GM19438 (cell line): ENCODE data around the gene IQCE.
"Not testable (repeated sequence)": the region's sequence is repeated elsewhere in the genome, so short reads cannot be mapped to it uniquely, and the experiment has no call there.

Experiments used
- ATAC-seq: cut with Tn5 transposase; IDR thresholded peaks from one replicate; pipeline ENCODE4 v1.9.1; 2021; ENCODE audit warnings: low read depth; ENCODE audit not compliant: unreplicated experiment

Gene IQCE

DNA sequence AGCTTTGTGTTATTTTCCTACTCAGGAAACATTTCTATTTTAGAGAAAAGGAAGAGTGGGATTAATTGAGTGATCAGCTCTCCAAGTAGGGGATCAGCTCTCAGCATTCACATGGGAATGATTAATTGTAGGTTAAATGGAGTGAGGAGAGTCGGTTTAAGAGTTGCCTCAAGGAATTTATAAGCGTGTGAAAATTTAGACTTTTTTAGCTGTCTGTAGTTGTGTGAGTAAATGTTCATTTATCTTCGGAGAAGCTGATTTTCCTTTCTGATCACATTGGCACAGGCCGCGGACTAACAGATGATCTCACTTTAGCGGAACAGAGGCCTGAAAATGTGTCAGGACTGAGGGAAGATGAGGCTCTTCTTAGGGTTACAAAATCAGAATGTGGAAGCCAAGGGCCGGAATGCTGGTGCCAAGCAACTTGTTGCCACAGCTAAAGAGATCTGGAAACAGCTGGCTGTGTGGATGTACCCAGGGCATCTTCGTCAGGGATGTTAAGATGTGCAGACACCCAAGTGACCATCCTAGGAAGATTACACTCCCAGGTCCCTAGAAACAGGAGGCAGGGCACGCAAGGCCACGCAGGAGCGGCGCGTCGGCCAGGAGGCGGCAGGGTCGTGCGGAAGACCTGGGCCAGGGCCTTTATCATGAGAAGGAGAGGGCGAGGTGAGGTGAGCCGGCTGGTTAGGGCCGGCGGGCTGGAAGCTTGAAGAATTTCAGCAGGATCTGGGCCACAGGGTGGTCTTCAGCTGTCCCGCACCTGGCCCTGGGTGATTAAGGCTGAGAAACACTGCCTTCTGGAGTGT, 37.9 kb downstream of the IQCE start:
- ATAC-seq = no peak

DNA sequence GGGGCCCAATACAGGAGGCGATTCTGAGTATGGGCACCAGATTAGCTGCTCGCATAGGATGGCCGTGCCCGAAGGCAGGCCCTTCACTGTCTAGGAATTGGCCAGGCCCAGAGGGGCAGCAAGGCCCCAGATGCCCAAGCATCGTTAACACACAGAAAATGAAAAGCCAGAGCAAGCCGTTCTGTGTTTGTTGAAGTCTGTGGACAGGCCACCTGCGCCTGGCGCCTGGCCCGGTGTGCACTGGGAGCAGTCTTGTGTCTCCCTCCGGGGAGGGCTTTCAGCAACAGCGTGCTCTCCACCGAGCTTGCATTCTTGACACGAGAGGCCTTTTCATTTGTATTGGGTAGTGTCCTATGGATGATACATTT, 38.5 kb downstream of the IQCE start:
- no peak for ATAC-seq

DNA sequence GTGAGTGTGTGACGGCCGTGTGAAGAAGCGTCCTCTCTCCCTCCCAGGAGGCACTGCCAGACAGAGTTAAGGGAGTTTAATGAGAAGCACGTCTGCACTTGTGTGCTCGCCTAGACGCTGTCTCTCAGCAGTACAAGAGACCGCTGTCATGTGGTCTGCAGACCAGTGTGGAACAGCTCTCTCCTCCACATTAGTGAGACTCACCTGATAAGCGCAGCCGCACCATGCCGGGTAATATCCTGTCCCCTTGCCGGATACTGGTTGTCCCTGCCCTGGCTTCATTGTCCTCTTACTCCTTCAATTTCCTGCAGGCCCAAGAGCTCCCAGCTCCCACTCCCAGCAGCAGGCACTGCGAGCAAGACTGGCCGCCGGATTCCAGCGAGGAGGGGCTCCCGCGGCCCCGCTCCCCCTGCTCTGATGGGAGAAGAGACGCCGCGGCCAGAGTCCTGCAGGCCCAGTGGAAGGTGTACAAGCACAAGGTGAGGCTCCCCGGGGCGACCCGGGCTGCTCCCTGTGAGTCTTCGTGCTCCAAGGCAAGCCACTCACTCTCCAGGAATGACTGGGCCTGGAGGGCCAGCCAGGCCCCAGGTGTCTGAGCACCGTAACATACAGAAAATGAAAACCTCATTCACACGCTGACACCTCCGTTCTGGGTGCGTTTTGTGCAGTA, 39.5 kb downstream of the IQCE start:
- no peak for ATAC-seq

DNA sequence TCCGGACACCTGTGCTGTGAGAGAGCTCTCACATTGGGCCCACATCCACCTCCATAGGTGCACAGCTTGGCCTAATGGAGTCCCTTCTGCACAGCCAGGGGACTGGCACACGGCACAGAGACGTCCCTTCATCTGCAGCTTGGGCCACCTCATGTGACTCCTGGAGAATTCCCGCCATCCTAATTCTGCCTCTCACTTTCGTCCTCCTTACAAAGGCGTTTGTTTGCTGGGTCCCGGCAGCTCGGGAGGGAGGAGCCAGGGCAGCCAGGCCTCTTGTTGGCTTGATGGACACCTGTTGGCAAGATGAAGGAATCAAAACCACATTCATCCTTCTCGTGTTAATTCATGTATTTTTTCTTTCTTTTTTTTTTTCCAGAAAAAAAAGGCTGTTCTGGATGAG, 42.3 kb downstream of the IQCE start:
- ATAC-seq = no peak

DNA sequence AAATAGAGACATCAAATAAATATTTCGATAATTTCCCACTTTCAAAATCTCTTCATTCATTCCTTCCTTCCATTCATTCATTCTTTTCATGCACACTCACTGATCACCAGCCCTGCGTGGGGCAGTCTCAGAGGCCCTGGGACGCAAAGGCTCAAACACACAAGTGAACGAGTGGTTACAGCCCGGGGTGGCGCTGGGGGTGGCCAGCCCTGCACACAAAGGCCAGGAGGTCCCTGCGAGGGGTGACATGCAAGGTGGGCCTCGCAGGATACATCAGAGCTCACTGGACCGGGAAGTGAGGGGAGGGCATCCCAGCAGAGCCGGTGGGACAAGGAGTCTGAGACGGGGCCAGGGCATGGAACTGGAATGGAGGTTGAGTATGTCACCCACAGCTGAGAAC, 43.1 kb downstream of the IQCE start:
- ATAC-seq = no peak

DNA sequence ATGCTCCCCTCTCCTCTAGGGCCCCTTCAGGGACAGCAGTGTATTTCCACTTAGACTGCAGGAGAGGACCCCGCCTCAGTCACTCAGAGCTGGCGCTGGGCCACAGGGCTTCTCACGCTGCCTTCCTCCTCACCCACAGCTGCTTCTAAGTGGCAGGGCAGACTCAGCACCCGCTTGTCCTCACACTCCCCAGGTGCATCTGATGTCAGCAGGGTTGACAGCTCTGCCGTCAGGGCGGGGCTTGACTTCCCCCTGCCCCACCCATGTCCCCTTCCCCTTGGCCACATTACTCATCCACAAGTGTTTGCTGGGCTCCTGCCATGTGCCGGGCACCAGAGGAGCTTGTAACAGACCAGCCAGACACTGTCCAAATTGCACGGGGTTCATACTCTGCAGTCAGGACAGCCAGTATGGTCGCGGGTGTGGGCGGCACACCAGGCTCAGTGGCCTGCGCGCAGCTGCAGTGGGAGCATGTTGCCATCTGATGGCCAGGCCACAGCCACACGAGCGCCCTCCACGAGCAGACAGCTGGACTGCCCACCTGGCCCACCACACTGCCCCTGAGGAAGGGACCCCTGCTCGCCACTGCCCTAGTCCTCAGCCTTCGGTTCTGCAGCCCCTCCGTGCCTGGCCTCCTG, 43.7 kb downstream of the IQCE start:
- no peak for ATAC-seq

DNA sequence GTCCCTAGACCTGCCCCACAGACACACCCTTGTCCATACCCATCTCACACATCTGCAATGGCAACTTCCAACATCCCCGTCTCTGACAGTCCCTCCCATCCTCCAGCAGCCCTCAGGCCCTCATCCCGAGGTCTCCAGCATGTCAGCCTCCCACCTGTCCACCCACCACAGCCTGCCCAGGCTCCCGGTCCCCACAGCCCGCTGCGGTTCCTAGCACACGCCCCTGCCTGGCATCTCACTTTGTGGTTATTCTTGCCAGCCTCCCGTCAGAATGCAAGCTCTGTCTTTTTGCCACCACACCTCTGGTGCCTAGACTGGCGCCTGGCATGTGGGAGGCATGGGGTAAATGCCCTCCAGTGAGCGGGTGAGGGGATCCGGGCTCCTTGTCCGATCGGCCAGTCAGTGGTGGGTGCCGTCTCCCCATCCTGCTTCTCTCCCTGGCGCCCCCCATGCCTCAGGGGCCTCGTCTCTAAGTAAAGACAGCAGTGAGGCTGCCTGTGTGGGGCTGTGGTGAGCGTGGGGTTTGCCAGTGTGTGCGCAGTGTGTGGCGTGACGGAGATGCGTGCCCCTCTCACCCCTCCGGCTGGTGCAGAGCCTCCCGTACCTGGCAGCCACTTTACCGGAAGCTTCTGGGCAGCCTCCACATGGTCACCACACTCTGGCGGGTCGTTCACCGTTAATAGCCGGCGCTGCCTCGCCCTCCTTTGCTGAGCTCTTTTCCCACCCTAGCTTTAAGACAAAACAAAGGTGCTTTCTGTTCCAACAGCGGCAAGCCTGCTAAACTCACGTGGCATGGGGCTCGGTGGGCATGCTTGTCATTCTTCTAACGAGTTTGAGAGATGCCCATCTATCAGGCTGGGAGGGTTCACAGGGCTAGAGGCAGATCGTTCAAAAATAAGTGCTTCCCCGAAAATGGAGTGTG, 44.5 kb downstream of the IQCE start:
- no peak for ATAC-seq

DNA sequence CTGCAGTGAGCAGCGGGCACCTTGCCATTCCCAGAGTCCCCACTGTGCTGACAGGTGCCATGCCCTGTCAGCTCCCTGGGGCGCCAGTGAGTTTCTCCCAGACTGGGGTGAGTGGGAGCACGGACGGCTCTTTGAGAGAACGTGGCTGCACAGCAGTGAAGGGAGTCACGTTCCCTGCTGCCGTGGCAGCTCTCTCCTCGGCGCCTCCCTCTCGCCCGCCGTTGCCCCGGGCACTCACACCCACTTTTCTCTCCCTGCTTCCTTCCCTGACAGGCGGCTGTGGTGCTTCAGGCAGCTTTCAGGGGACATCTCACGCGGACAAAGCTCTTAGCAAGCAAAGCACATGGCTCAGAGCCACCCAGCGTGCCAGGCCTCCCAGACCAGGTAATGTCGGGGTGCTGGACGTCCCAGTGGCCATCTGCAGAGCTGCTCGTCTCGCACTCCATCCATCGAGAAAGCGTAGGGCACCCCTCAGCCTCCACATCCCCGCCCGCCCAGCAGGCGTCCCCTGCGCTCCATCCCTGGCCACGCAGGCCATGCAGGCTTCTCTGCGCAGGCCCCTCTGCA, 45.9 kb downstream of the IQCE start:
- ATAC-seq = no peak

DNA sequence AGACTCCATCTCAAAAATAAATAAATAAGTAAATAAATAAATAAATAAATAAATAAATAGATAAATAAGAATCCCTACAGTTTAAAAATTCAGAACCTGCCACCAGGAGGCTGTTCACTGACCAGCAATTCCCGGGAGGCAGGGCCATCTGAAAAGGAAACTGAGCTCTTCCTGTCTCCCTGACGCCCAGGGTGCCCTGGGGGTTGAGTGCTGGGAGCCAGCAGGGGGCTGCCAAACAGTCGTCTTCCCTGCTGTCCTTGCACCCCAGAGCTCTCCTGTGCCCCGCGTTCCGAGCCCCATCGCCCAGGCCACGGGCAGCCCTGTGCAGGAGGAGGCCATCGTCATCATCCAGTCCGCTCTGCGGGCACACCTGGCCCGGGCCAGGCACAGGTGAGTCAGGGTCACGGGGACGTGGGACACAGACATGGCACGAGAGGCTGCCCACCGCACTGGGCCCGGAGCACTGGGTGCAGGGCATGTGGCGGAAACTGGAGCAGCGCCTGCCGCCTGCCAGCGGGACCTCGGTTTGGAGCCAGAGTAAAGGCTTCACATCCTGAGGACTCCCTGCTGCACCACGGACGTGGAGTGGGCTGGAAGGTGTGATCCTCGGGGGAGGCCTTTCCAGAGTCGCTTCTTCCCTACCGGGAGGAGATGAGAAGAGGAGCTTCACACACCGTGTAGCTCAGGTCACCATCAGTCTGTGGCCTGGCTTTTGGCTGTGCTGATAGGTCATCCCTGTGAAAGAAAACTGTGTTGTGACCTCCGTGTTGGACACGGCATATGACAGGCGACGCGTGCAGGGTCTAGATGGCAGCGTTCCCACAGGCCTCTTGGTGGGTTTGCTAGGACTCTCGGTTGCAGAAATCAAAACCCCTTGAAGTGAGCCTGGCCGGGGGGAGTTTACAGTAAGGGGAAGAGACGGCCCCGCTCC, 47.1 kb downstream of the IQCE start:
- ATAC-seq = no peak

DNA sequence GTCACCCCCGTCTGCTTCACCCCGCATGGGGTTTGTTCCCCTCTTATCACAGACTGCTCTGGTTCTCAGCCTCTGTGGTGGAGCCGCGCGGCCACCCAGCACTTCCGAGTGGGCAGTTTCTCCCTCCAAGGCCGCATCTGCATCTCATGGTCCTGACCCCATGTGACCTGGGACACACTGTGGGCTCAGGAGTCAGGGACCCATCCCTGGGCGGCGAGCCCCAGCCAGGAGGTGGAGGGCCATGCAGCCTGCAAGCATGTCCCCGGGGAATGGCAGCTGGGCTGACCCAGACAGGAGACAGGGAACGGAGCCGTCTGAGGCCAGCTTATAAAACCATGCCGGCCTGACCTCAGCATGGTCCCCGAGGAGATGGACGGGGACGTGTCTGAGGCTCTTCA, 47.8 kb downstream of the IQCE start:
- no peak for ATAC-seq

DNA sequence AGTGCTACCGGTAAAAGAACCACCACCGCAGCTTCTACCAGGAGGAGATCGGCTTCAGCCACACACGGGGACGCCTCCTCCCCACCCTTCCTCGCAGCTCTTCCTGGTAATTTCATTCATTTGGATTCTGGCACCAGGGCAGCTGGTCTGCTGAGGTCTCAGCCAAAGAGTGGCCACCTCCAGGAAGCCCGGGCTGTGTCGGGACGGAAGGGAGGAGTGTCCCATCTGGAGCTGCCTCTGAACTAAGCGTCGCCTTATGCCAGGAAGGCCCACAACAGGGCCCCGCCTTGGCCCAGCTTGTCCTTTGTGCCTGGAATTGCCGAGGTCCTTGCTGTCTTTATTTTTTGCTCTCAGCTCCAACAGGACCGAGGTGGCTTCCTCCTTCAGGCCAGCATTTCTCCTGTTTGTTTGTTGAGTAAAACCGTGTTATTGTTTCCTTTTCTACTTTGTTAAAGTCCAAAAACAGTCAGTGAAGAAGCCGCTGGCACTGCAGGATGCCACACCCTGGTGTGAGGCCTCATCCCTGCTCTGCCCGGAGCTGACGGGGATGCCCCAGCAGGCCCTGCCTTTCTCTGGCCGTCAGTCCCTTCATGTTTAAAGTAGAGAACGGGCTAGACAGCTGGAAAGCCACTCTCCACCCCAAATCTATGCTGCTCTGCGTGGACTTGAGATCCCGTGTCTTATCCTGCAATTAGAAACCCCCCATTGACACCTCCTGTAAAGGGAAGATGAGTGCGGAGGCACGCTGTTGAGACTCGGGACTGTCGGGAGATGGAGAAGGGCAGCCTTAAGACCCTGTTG, 48.5 kb downstream of the IQCE start:
- ATAC-seq = no peak

DNA sequence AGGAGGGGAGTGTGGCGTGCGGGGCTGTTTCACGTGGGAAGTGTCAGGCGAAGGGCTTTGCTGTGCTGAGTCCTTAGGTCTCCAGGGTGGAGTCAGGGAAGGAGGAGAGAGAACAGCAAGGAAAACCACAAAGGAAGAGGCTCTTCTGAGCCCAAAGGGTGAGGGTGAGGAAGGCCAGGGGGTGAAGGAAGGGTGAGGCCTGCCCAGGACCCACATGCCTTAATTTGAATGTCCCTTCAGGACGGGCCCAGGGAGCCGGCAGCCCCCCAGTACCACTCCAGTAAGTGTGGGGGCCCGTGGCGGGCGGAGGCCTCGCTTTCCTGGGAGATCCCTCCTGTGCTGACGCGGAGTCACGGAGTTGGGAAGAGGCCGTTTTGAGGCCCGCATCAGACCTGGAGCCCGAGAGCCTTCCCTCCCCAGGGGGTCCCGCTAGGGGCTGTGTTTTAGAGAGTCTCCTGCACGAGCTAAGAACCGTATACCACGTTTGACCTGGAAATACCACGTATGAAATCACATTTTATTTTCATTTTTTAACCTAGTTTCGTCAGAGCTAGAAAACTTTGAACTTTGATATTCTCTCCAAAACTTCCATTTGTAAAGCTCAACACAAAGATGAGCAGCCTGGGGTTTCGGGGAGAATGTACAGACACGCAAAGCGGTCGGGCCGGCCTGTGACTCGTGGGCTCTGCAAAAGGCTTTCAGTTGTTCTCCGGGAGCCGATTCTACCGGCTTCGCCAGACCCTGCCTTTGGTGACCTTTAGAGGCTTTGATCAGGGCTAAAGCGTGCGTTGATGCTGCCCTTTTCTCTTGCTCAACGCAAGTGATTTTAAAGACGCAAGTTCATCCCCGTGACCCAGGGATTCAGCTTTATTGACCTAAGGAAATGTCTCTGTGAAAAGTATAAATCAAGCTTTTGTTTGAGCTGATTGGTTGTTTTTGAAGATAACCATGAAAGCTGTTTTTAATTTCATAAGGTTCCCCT, 49.4 kb downstream of the IQCE start:
- ATAC-seq = no peak

DNA sequence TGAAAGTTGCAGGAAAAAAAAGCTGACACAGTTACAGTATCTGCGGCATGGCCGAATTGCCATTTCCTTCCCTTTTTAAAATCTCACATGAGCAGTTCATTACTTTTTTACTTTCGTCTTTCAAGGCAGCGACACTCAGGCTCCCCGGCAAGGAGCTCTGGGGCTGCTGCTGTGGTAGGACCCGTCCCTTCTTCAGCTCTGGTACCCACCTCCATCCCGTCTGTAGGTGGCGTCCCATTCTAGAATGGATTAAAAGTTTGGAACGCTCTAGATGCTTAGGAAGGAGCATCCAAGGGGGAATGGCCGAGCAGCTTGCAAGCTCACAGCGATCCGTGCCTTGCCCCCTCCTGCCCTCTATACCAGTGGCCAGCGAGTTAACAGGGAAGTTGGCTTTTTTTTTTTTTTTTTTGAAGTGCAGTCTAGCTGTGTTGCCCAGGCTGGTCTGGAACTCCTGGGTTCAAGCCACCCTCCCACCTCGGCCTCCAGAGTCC, 50.2 kb downstream of the IQCE start:
- ATAC-seq = no peak

DNA sequence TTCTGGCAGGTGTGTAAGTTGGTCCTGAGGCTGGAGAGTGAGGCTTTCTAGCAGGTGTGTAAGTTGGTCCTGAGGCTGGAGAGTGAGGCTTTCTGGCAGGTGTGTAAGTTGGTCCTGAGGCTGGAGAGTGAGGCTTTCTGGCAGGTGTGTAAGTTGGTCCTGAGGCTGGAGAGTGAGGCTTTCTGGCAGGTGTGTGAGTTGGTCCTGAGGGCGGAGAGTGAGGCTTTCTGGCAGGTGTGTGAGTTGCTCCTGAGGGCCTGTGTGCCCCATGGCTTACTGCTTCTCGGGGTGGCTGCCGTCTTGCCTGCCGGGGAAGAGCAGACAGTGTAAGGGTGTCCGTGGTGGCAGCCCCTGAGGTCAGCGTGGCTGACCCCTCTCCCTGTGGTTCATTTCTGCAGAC, 50.9 kb downstream of the IQCE start:
- ATAC-seq = not testable (repeated sequence)

DNA sequence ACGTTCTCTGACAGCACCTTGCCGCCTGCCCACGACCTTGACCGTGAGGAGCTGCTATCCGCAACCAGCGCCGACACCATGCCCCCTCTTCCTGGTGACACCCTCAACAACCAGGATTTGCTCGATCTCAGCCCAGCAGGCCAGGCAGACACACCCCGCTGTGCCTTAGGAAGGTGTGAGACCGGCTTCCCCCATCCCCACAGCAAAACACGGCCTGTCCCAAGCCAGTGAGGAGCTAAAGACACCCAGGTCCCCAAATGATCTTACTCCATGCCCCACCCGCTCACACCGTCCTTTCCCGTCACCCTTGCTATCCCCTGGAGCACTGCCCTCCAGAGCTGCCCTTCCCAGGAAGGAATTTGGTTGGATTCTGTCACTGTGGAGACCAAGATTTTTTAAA, 51.7 kb downstream of the IQCE start:
- ATAC-seq = no peak

DNA sequence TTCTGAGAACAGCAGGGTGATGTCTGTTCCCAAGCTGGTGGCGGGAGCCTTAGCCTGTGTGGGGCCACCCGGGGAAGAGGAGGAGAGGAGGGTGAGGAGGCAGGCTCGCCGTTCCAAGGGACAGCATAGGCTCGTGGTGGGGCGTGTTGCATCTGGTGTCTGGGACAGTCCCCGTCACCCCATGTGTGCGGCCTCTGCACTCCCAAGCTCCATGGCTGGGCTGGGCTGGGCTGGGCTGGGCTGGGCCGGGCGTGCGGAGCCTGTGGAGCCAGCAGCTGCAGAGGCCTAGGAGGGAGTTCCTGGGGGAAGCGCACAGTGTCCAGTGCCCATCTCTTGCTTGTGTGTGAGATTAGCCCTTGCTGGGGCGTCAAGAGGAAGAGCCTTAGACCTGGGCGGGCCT, 52.1 kb downstream of the IQCE start:
- ATAC-seq = no peak

DNA sequence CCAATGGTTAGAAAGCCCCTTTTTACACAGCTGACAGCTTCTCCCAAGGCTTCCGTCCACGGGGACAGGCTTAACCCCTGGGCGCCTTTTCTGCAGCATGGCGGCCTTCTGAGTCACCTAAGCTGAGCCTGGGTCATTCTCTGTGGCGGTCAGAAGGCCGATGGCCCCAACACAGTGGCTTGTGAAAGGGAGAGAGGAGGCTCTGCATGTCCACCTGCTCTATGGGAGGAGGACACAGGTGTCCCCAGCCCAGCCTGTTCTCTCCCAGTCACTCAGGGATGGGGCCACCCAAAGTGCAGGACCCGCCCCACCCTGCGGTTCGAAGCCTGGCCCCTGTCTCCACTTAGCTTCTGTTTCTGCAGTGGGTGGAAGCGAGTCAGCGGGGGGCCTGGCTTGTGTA, 52.6 kb downstream of the IQCE start:
- ATAC-seq = no peak
